Lung (tissue), 12 donors: ENCODE measurements around the gene DRICH1. TPM values are rescaled to one million over a fixed set of nuclear protein-coding genes. Genes with fewer than 3 reads are reported as not detected.
"Not testable (repeated sequence)": the region's sequence is repeated elsewhere in the genome, so short reads cannot be mapped to it uniquely, and the experiment has no call there.

ENCODE experiments used
- ATAC-seq: fragments of 200-7000 bp; cut with Tn5 transposase; one replicate; pipeline ENCODE4 v1.9.1; 2020; ENCODE audit warnings: moderate number of reproducible peaks; ENCODE audit not compliant: insufficient read depth, low FRiP score
- DNase-seq, 3 donors: peaks; one replicate each; pipeline ENCODE4 v3.0.0-alpha.2; 2013 to 2017
- H3K27ac ChIP-seq, 2 donors: one replicate each; pipeline ENCODE4 v1.5.1; 2013; ENCODE audit warnings: mild to moderate bottlenecking in 2 of 2, moderate library complexity in 2 of 2, control low read depth in 1 of 2, inconsistent platforms in 1 of 2, low read depth in 1 of 2, low read length in 1 of 2
- H3K27me3 ChIP-seq, 3 donors: one replicate each; pipeline ENCODE4 v1.5.1; 2013; ENCODE audit warnings: low read length in 2 of 3; ENCODE audit not compliant: control insufficient read depth in 3 of 3, insufficient read depth in 3 of 3
- H3K36me3 ChIP-seq, 4 donors: one replicate each; pipeline ENCODE4 v1.5.1; 2013; ENCODE audit warnings: low read length in 4 of 4, mild to moderate bottlenecking in 1 of 4, moderate library complexity in 1 of 4; ENCODE audit not compliant: control insufficient read depth in 4 of 4, insufficient read depth in 4 of 4
- H3K4me1 ChIP-seq, 5 donors: one replicate each; pipeline ENCODE4 v1.5.1; 2013; ENCODE audit warnings: low read length in 5 of 5, mild to moderate bottlenecking in 2 of 5, moderate library complexity in 1 of 5; ENCODE audit not compliant: control insufficient read depth in 5 of 5, insufficient read depth in 5 of 5
- H3K4me3 ChIP-seq: one replicate; pipeline ENCODE4 v1.5.1; 2013; ENCODE audit warnings: mild to moderate bottlenecking, control low read depth, moderate library complexity
- H3K9ac ChIP-seq, 2 donors: one replicate each; pipeline ENCODE4 v1.5.1; 2013; ENCODE audit warnings: low read length in 2 of 2, control low read depth in 1 of 2; ENCODE audit not compliant: insufficient read depth in 1 of 2
- H3K9me3 ChIP-seq, 4 donors: one replicate each; pipeline ENCODE4 v1.5.1; 2013; ENCODE audit warnings: low read length in 3 of 4, mild to moderate bottlenecking in 1 of 4, moderate library complexity in 1 of 4; ENCODE audit not compliant: control insufficient read depth in 4 of 4, insufficient read depth in 3 of 4
- CTCF ChIP-seq: IDR thresholded peaks from 2 replicates; pipeline ENCODE4 v1.5.1; 2012; ENCODE audit warnings: mild to moderate bottlenecking; ENCODE audit errors: control extremely low read depth, extremely low read depth
- WGBS, 2 donors: extraction: QIAGEN DNeasy Blood & Tissue Kit; methylation state at CpG; one replicate each; pipeline ENCODE4 v1.1.7; 2013; 5-methylcytosine and 5-hydroxymethylcytosine counted together
- polyA plus RNA-seq, 2 donors: library from polyadenylated mRNA; stranded (reverse); fragments of 200-250 nt; gene quantifications; one replicate each; pipeline ENCODE4 v1.2.1, GENCODE V29; 2013
- total RNA-seq, 2 donors: library from RNA; depleted of rRNA in 1 of 2; stranded (reverse); fragments of >200 nt in 1 of 2; gene quantifications; one replicate each; pipeline ENCODE4 v1.2.1, GENCODE V29; 2014 to 2021
- donor health status: control.
- donor health status: control.
- donor health status: Bipolar disorder and iron deficiency.
- donor health status: healthy.
- donor health status: DM: yes; HTN: yes; CAD: no.

DRICH1 gene
- total and polyA plus RNA-seq, 4 donors: 0.15 to 0.86 (median 0.65) TPM

- H3K27ac ChIP-seq: no peak overlapping the region
- peaks cover 0 to 3% (median 0%) of the 10 kb centered on the region in 5 donors for H3K4me1 ChIP-seq
- TF ChIP-seq CTCF: no peak
- DNase-seq: no peak
- peaks cover 0 to 8% (median 0%) of the 10 kb centered on the region in 4 donors for H3K36me3 ChIP-seq
- ATAC-seq: no peak
- 89 to 90% methylated on average over 18 of the region's 18 CpGs for WGBS, 2 donors
- no peaks in the 10 kb centered on the region for H3K9me3 ChIP-seq
- H3K27me3 ChIP-seq: no peaks in the 10 kb centered on the region
- no peak overlapping the region for H3K4me3 ChIP-seq
- no peak overlapping the region for H3K9ac ChIP-seq
Observed at GRCh38 chr22:23649071-23649501, 17.0 kb upstream of the DRICH1 start.

GRCh38 chr22:23646526-23646925 is 14.4 kb upstream of the DRICH1 start:
- ATAC-seq, H3K4me1 ChIP-seq: not testable (repeated sequence)
- WGBS, 2 donors: 96 to 97% methylated on average over 7 of the region's 7 CpGs

GRCh38 chr22:23640206-23640605 is 8.1 kb upstream of the DRICH1 start:
- ATAC-seq, H3K9me3 ChIP-seq, H3K4me3 ChIP-seq, H3K4me1 ChIP-seq, H3K9ac ChIP-seq, H3K27ac ChIP-seq, DNase-seq, H3K36me3 ChIP-seq, H3K27me3 ChIP-seq: not testable (repeated sequence)
- 68 to 76% methylated on average over 6 of the region's 6 CpGs for WGBS, 2 donors

More at GRCh38 chr22:23646526-23646925, 14.4 kb upstream of the DRICH1 start:
- not testable (repeated sequence) for H3K4me3 ChIP-seq, H3K27ac ChIP-seq, H3K36me3 ChIP-seq, H3K27me3 ChIP-seq, H3K9me3 ChIP-seq, H3K9ac ChIP-seq, DNase-seq

- no peak for TF ChIP-seq CTCF
- Histone ChIP-seq H3K27me3 (no peaks in the 10 kb centered on the region), H3K27ac (no peak overlapping the region), H3K36me3 (peaks cover 0 to 2% (median 0%) of the 10 kb centered on the region in 4 donors), H3K9me3 (no peaks in the 10 kb centered on the region), H3K9ac (no peak overlapping the region), H3K4me3 (no peak overlapping the region), H3K4me1 (no peaks in the 10 kb centered on the region)
- 85 to 93% methylated on average over 7 of the region's 7 CpGs for whole genome bisulfite sequencing, 2 donors
- no peak for DNase-seq
- ATAC-seq: no peak
Observed at GRCh38 chr22:23639661-23640060, 7.5 kb upstream of the DRICH1 start.

- no peak for TF ChIP-seq CTCF
- WGBS, 2 donors: 85 to 86% methylated on average over 12 of the region's 12 CpGs
- H3K36me3 ChIP-seq: peaks cover 0 to 2% (median 0%) of the 10 kb centered on the region in 4 donors
- no peak overlapping the region for H3K27ac ChIP-seq
- H3K4me1 ChIP-seq: no peaks in the 10 kb centered on the region
- no peak for DNase-seq
- H3K4me3 ChIP-seq: no peak overlapping the region
- ATAC-seq: no peak
- no peak overlapping the region for H3K9ac ChIP-seq
- no peaks in the 10 kb centered on the region for H3K27me3 ChIP-seq
- no peaks in the 10 kb centered on the region for H3K9me3 ChIP-seq
Observed at GRCh38 chr22:23638611-23639010, 6.5 kb upstream of the DRICH1 start.

- H3K4me1 ChIP-seq, H3K27me3 ChIP-seq, ATAC-seq, H3K36me3 ChIP-seq, DNase-seq, H3K27ac ChIP-seq, H3K9ac ChIP-seq, H3K4me3 ChIP-seq, H3K9me3 ChIP-seq: not testable (repeated sequence)
- WGBS, 2 donors: 88 to 89% methylated on average over 8 of the region's 8 CpGs
Observed at GRCh38 chr22:23635291-23635690, 3.2 kb upstream of the DRICH1 start.
